Left kidney (tissue), 2 donors: Measurements from ENCODE around the gene QRICH1. TPM values are rescaled to one million over a fixed set of nuclear protein-coding genes. Genes with fewer than 3 reads are reported as not detected.
A peak's percentile ranks its signal among the peaks of the same experiment; 100 is the strongest.

ENCODE experiments used
- DNase-seq: peaks from one replicate; pipeline ENCODE4 v3.0.0-alpha.2; 2013
- polyA plus RNA-seq: library from polyadenylated mRNA; unstranded; fragments of 120-200 nt; gene quantifications from one replicate; pipeline ENCODE4 v1.2.1, GENCODE V29; 2013; ENCODE audit not compliant: insufficient read length

QRICH1 gene
- polyA plus RNA-seq, 1 donor = 97.6 TPM

DNA sequence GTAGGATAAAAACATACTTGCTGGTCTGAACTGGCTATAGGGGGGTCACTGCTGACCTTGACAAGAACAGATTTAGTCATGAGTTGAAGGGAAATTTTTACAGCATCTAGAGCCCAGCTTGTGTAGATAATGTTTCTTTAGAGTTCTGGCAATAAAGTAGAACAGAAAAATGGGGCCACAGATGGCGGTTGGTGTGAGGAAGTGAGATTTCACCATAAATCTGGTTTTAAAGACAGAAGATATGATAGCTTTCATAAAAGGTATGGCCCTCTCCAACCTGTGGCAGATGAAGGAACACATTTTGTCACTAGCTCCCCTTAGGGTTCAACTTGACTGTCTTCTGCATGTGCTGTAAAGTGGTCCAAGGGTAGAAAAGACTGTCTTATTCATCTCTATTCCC lies 40.3 kb downstream of the QRICH1 start:
- no peak for DNase-seq

DNA sequence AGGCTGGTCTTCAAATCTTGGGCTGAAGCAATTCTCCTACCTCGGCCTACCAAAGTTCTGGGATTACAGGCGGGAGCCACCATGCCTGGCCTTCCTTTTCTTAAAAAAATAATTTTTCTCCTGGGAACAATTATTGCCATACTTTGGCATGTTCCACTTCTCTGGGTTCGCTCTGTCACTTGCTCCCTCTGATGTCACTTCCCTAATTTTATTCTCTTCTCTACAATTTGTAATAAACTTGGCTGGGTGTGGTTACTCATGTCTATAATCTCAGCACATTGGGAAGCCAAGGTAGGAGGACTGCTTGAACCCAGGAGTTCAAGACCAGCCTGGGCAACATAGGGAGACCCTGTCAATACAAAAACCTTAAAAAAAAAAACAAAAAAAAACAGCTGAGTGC lies 58.6 kb downstream of the QRICH1 start:
- no peak for DNase-seq

DNA sequence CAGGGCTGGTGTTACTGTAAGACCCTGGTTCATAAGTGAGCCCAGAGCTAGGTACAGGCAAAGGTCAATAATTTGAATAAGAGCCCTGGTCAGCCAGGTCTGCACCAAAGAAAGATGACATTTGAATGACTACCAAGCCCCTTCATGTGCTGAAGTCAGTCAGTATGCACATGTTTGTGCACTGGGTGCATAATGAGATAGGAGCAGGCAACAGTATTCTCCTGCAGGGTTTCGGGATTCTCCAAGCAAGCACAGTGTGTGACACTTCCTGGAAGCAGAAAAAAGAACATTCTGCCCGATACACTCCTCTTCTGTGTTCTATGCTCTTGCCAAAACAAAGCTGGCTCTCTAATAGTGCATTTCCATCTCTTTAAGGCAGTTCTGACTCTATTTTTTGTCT lies 59.2 kb downstream of the QRICH1 start:
- no peak for DNase-seq

DNA sequence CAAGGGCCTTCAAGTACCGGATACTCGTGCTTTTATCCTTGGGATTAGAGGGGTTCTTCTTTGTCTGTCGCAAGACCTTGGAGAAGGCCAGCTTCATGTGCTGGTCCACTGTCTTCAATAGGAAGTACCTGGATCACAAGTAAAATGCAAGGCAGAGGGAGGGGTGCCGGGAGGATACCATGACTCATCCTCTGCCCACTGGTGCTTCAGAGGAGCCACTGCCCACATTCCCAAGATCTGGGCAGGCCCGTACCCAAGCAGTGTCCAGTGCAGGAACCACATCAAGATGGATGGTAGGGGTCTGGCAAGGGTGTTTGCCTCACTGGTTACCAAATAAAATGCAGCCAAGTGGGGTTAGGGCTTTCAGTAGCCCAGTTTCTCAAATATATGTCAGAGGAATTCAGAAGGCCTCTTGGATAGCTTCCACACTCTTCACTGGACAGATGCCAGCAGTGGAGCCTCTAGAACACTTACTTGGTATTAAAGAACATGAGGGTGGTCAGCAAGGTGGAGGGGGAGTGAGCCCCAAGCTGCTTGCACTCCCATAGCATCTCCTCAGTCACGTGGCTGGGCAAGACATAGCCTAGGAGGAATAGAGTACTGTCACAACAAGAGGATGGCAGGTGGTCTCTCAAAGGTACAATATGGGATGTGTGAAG lies 61.1 kb downstream of the QRICH1 start:
- DNase-seq = no peak

DNA sequence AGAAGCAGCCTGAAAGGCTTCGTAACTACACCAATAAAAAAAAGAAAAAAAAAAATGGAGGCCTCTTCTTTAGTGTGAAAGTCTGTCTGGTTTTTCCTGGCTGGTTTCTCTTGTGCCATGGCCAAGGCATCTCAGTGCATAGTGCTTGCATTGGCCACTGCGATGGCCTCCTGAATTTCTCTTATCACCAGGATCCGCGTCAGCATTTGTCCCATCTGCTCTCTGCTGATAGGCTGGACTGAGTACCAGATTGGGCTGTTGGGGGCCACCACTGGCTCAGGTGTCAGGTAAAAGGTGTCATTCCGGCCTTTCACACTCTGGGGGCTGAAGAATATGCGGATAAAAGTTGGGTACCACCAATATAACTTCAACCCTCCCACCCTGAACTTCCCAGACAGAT lies 63.5 kb downstream of the QRICH1 start:
- DNase-seq = no peak

DNA sequence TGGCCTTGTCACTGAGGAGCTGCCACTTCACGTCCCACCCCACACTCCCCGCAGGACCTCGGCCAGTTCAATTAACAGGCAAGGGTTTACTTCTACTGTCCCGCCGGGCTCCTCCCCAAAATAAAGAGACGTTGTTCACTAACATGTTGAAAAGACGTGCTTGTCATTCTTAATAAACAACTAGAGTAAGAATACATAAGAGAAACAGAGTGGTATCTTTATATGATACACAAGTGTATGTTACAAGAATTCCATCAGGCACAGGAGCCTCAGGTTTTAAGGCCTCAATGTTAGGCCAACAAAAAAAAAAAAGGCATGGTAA lies 64.3 kb downstream of the QRICH1 start:
- DNase-seq = no peak

DNA sequence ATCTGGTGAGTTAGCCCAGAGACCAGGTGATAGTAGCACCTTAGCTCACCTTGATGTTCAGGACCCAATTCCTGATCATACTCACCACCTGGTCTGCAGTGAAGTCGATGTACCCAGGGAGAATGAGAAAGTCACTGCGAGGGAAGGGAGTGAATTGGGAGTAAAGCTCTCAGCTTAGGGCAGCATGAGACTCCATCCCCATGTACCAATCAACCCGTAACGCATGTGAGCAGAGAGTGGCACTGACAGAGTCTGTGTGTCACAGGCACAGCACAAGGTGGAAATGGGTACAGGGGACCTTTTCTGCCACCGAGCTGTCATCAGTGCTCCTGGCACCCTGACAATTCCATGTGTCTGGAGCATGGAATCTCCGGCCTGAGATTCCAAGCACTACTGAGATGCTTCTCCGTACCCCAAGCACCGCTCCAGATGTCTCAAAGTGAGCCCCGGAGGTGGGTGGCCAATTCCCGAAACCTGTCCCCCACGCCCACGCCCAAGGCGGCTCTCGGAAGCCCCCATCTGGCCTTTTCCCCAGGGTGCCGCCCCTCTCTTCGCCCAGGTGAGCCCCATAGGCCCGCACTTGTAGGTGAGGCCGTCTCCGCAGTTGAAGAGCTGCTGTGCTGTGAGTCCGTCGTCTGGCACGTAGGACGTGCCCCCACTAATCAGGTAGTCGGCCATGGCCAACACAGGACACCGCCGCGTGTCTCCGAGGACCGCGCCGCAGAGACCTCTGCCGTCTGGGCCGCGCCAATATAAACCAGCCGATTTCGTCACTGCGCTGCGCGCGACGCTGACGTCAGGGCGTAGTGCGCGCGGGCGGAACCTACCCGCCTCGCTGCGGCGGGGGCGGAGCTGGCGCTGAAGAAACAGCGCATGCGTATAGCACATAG lies 65.0 kb downstream of the QRICH1 start, which contains the start of gene IMPDH2:
Gene IMPDH2 (minus strand): TSS at position 726 of the 890 bp plus-strand sequence. CDS start 48 bp downstream, at position 678.
- peak; percentile 91 for DNase-seq

DNA sequence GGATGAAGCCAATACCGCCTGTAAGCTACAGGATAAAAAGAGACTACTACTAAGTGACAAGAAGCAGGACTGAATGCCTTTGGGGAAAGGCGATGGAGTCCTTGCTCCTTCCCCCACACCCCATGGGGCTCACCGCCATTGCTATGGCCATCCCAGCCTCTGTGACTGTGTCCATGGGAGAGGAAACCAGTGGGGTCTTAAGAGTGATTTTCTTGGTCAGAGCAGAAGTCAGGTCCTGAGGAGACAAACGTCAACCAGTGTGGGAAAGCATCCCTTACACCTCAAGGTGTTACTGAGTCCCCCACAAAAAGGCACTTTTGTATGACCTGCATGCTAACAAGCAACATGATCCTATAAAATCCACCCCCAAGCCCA lies 65.6 kb downstream of the QRICH1 start:
- no peak for DNase-seq

DNA sequence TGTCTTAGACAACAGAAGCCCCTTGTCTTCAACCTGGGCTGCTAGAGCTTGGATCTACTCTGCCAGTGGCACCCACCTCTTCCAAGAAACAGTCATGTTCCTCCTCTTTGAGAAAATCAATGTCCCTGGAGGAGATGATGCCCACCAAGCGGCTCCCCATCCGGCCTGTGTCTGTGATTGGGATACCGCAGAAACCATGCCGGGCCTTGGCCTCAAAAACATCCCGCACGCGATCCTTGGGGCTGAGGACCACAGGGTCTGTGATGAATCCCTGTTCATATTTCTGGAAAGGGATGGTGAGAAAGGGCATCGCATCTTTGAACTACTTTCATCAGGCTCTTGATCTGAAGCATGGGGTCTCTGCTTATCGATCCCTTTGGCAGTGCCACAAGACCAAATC lies 66.2 kb downstream of the QRICH1 start:
- DNase-seq = no peak

DNA sequence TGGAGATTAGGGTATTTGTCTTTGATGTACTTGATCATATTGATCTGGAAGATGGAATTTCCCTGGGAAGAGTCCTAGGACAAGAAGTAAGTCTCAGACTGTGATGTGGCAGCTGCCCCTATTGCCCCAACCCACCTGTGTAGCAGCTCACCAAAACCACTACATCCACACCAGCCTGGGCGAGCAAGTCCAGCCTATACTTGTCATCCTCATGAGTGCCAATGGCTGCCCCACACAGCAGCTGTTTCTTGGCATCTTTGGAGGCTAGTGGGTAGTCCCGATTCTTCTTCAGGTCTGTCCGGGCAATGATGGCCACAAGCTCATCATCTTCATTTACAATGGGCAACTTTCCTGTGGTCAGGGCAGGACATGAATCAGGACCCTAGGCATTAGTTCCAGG lies 67.3 kb downstream of the QRICH1 start:
- no peak for DNase-seq

DNA sequence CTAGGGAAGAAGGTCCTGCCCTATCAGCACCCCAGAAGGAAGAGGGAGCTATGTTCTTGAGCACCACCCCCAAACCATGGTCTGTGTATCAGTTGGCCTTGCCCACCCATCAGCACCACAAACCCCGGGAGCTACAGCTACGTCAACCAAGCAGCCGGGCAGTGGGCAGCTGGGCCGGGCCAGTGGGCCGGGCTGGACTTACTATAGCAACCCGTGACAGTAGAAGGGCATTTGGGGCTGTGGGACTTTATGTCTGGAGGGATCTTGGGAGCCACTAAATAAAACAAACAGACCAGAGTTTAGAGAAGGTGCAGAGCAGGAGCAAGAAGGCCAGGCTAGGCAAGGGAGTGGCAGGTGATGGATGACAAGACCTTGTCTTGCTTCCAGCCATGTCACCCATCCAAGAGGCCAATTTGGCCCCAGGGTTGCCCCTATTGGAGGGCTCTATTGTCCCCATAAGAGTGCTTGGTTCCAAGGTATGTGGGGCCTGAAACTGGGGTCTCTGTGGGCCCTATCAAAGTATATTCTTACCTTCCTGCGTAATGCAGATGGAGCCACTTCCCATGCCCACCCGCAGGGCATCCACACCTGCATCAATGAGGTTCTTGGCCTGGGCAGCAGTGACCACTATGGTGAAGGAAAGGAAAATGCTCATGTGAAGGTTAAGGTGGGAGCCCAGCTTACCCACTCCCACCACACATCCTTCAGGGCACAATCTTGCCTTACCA lies 67.9 kb downstream of the QRICH1 start:
- no peak for DNase-seq

DNA sequence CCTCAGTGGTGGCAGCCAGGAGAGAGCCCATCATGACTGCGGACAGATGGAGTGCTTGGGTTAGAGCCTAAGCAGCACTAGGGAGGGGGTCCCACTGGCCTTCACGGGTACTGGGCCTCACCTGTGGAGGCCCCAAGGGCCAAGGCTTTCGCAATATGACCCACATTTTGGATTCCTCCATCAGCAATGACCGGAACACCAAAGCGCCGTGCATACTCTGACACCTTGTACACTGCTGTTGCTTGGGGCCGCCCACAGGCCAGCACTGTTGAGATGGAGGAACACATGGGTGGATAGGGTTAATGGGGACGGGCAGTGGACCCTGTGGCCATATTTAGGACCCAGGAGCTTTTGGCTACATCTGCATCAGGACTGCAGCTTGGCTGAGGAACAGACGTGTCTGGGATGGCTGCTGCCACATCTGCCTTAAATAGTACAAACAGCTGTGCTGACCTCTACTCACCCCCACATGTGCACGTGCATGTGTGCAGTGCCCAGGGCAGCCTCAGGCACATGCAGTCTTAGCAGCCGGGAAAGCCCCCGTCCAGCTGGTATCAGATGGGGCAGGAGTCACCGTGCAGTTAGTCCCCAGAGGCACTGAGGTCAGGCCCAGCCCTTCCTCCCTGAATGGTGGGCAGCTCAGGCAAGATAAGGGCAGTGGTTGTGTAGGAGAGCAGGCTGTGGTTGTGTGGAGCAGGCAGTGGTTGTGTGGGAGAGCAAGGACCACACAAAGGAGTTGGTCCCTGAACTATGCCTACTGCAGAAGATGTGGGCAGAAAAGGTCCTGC lies 68.7 kb downstream of the QRICH1 start:
- no peak for DNase-seq

DNA sequence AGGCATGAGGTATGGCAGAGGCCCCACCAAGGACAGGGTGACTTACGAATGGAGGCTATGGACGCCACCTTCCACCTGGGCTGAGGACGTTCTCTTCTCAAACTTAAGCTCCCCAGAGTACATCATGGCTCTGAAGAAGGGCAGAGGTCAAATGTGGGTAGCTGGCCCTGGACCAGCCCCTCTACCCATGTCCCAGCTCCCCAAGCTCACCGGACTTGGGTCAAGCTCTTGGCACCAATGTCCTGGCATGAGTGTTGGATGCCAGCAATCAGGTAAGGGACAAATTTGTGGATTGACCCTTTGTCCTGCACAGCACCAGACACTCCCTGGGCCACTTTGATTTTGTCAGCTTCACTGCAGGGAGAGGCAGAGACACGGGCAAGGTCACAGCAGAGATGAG lies 69.4 kb downstream of the QRICH1 start:
- DNase-seq = no peak

DNA sequence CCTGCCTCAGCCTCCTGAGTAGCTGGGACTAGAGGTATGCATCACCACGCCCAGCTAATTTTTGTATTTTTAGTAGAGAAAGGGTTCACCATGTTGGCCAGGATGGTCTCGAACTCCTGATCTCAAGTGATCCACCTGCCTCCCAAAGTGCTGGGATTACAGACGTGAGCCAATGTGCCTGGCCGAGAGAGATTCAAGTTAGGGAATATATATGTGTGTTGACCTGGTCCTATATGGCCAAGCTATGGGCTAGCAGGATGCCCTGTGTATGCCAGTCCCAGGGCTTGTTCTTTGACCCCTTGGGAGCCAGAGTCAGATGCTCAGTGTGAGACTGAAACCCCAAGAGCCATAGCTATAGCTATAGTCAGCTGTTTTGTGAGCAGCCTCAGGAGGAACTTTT lies 70.1 kb downstream of the QRICH1 start:
- no peak for DNase-seq

DNA sequence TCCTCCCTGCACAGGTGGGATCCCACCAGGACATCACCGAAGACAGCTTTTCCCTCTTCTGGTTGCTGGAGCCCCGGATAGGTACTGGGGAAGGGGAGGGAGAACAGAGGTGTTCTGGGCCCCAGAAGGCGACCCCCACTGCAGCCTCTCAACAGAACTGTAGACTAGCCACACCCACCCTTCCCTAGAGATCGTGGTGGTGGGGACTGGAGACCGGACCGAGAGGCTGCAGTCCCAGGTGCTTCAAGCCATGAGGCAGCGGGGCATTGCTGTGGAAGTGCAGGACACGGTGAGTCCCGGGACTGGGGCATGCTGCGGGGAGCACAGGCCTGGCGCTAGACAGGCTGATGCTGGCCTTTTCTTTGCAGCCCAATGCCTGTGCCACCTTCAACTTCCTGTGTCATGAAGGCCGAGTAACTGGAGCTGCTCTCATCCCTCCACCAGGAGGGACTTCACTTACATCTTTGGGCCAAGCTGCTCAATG lies 71.1 kb downstream of the QRICH1 start:
- DNase-seq = no peak

DNA sequence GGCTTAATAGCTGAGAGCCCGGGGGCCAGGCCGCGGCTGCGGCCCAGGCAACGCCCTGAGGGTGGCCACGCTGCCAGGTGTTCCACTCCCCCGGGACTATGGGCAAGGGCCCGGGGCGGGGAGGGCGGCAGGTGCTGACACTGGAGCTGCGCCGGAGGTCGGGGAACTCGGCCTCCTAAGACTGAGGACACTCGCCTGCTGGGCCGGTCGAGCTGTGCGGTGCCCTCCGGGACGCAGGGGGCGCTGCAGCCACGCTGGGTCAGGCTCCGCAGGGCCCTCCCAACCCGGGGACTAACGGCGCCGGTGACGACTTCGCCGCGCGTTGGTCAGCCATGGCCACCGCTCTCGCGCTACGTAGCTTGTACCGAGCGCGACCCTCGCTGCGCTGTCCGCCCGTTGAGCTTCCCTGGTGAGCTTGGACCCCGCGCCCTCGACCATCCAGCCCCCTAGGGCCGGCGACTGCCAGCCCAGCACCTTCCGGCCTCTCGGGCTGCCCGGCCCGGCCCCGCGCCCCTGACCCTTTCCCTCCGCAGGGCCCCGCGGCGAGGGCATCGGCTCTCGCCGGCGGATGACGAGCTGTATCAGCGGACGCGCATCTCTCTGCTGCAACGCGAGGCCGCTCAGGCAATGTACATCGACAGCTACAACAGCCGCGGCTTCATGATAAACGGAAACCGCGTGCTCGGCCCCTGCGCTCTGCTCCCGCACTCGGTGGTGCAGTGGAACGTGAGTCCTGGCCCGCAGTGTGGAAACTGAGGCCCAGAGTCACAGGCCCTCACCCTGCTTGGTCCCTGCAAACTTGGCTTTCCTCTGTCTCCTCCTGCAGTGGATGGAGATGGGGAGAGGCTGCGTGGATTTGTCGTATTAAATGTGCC lies 71.8 kb downstream of the QRICH1 start, which contains the start of gene NDUFAF3:
Gene NDUFAF3 (plus strand): TSS at position 309 of the 875 bp plus-strand sequence. CDS start 24 bp downstream, at position 333.
- DNase-seq = peak; percentile 93

DNA sequence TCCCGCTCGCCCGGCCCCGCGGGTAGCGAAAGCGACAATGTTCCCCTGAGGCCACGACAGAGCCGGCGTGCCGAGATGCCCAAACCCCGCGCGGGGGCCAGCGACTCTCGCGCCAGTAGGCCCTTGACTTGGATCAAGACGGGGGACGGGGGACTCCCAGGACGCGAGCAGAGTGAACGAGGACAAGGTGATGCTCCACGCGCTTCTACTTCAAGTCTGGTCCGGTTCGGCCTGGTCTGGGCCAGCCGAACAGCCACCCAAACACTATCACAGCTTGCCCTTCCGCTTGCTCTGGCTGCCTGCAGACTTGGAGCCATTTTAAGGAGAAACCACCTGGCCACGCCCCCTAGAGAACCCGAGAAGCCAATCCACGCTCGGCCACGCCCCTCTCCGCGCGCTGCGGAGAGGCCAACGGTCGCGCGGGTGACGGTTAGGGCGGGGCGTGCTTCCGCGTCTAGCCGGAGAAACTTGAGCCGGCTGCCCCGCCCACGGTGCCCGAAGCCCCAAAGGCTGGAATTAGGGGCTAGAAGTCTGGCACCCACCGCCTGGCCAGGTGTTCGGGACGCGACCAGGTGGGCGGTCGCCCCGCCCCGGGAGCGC lies 72.6 kb downstream of the QRICH1 start:
- DNase-seq = peak; percentile 98

DNA sequence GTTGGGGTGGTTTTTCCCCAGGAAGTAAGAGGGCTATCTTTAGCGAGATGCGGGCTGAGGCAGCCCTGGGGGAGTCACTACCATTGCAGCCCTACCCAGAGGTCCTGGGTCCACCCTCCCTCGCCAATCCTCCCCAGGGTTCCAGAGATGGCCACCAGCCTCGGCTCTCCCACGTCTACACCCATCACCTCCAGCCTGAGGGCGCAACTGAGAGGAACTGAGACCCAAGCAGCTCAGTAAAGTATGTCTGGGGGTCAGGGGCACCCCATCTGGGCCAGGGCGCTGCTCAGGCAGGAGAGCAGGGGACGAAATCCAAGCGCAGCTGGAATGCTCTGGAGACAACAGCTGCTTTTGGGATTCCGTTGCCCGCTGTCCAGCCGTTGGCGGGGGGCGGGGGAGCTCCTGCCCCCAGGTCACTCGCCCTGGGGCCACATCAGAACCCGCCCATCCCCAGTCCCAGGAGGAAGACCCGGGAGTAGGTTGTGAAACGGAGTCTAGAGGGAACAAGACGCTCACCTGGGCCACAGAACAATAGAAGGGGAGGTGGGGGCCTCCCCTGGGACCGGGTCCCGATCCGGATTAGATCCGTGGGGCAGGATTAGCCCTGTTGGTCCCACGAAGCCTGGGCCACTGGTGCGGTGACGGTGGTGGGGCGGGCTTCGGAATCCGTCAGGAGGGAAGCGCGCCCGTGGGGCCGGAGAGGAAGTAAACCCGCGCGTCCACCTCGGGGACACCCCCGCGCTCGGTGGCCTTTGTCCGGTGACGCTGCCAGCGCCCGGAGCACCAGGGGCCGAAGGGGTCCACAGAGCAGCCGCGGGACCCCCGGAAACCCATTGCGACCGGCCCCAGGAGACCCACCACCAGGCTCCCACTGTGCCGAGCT lies 73.3 kb downstream of the QRICH1 start:
- DNase-seq = no peak

DNA sequence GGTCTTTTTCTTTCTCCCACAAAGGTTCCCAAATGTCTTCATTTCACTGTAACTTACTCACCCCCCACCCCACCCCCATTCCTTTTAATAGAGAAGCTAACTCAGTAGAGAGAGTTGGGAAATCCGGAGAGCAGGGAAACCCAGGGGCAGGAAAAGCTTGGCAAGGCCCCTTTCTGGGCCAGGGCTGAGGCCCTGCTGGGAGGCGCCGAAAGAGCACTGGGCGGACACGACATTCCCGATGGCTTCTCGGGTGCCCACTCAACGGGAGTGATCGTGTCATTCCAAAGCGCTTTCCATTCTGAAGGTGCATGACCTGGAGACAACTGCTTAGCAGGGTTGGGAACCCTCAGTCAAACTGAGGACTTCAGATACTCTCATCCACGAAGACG lies 73.9 kb downstream of the QRICH1 start:
- no peak for DNase-seq

DNA sequence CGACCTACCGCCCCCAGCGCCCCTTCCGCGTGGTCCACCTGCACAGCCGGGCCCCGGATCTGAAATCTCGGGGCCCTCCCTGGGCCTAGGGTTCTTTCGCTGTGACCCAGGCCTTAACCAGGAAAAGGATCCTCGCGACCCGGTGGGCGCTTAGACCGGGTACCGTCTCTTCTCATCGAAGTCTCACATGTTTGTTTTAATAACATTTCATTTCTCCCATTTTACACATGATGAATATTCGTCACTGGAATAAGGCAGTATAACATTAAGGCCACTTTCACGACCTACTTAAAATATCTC lies 75.2 kb downstream of the QRICH1 start:
- DNase-seq = no peak
